HTR-8/SVneo (cell line): ENCODE results near the gene C3orf70.
"Not testable (repeated sequence)": the region's sequence is repeated elsewhere in the genome, so short reads cannot be mapped to it uniquely, and the experiment has no call there.

ENCODE experiments used
- DNase-seq: peaks from one replicate; pipeline ENCODE4 v3.0.0; 2011; ENCODE audit warnings: low spot score, mixed read lengths; ENCODE audit not compliant: insufficient read length
- FAIRE-seq: peaks from 2 replicates; lab custom pipeline; 2011; peaks lifted over from hg19 to GRCh38; lab: Jason Lieb, UNC

C3orf70 gene

GRCh38 chr3:185151964-185152409 lies 873 bp downstream of the C3orf70 start:
- FAIRE-seq (no peak), DNase-seq (no peak)

DNA sequence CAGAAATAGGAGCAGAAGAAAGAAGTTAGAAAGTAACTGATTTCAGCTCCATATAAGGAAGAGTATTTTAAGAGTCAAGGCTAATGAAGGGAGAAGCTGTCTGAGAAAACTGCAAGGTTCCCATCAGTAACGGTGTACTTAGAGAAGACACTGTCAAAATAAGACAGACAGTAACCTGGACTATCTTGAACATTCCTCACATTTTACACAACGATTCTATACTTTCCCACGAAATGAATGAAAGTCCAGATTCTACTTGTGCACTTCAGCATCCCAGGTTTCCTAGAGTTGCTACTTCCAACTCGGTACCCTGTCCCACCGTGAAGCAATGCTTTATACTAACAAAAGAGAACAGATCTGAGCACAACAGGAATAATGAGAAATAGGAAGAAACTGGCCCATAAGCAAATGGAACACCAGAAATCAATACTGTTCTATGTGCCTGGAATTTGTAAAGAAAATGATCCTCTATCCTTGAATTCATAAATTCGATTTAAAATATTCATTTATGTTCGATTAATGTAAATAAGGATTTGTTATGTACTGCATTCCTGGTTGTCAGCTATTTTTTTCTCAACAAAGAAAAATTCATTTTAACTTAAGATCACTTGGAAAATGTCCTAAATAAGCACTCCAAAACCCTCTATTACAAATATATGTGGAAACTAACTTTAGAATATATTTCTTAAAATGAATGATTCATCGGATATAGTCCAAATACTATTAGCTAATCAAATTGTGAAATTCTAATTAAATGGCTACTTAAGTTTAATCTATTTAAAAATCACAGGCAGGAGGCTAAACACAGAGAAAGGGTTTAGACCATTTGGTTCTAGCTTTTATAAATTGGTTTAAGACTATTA lies 1.5 kb downstream of the C3orf70 start:
- FAIRE-seq (no peak), DNase-seq (no peak)

DNA sequence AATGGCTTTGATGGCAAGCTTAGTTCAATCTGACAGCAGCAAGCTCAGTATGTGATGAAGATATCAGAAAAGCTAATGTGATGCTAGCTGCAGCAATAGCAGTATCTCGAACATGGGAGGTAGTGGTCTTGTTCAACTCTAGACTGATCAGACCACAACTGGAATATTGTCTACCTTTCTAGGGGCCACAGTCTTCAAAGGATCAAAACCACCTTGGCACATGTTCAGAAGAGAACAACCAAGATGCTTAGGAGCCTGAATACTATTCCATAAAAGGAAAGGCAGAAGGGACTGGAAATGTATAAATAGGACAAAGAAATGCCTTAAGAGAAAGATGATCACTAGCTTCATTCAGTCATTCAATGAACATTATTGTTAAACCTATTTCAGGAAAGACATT lies 2.3 kb downstream of the C3orf70 start:
- DNase-seq = no peak
- FAIRE-seq = no peak

- DNase-seq = no peak
- FAIRE-seq = no peak
Measured at GRCh38 chr3:185149591-185149990, 3.3 kb downstream of the C3orf70 start.

DNA sequence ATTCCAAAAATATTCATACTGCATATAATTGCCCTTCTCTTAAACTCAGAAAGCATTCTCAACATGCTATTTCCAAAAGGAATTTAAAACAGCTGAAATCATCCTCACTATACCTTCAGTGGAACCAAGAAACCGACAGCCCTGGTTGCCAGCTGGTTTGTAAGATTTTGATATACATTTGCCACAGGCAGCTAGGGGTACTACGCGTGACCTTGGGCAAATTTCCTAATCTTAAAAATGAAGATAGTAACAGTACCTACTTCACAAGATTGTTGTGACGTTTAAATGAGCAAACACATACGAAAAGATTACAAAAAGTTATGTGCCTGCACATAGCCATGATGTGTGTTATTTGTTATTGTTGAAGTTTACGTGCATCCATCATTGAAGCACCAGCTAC lies 7.3 kb downstream of the C3orf70 start:
- DNase-seq (no peak), FAIRE-seq (no peak)

DNA sequence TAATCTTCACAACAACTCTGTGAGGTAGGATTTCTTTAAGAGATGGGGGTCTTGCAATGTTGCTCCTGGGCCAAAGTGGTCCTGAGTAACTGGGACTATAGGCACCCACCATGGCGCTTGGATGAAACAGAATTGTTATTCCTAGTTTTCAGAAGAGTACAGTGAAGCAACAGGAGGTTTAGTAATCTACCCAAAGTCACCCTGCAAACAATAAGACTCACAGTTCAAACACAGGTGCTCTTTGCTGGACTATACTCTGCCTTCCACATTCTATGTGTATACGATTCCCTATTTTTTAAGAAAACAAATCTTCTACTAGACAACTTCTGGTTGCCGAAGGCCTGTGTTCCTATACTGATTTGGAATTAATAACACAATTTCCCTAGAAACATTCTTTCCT lies 8.1 kb downstream of the C3orf70 start:
- DNase-seq (no peak), FAIRE-seq (no peak)

- DNase-seq = no peak
- FAIRE-seq = no peak
Measured at GRCh38 chr3:185137821-185138220, 15.0 kb downstream of the C3orf70 start.

DNA sequence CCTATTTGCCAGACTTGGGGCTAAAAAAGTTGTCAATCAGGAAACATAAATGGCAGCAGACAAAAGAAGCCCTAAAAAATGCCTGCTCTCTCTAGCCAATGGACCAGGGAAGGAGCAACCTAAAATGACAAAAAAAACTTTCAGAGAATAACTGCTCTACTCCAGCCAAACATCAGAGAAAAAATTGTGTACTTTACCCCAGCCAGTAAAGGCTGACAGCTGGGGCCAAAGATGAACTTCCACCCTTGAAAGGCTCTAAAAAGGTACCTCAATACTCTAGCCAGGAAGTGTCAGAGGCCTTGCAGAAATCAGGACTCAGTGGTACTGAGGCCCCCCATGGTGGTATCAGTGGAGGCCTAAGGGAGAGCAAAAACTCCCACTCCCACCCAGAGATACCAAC lies 18.4 kb downstream of the C3orf70 start:
- no peak for FAIRE-seq

GRCh38 chr3:185131602-185132256 lies 21.1 kb downstream of the C3orf70 start:
- DNase-seq (no peak), FAIRE-seq (no peak)

More for the DNA sequence above, 18.4 kb downstream of the C3orf70 start:
- DNase-seq = no peak

GRCh38 chr3:185129083-185129482 lies 23.8 kb downstream of the C3orf70 start:
- FAIRE-seq (no peak), DNase-seq (no peak)

DNA sequence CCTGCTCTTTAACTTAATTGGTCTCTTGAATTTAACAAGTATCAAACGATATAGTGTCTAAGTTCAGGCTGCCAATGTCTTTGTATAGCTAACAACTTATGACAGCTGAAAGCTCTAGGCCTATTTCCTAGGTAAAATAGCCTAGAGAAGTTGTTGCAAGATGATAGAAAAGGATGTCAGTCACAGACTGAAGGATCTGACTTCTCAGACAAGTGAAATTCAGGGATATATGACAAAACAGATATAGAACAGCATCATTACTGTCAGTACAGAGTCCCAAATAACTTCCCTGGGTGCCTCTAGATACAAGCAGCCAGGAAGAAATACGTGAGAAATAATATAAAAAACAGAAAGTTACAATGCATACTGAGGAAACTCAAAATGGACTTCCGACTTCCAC lies 26.7 kb downstream of the C3orf70 start:
- FAIRE-seq = no peak

DNA sequence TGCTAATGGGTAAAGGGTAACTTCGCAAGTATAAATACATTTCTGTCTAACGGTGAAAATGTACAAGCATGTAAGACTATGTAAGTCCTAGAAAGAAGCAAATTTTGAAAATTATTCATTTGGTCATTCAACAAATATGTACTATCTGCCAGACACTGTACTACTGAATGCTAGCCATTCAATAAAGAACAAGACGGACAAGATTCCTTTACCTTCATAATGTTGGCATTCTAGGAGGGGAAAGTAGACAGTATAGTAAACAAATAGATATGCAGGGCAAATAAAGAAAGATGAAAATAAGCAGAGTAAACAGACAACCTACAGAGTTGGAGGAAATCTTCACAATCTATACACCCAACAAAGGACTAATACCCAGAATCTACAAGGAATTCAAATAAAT lies 32.7 kb downstream of the C3orf70 start:
- DNase-seq (no peak), FAIRE-seq (no peak)

More for the DNA sequence above, 26.7 kb downstream of the C3orf70 start:
- no peak for DNase-seq

DNA sequence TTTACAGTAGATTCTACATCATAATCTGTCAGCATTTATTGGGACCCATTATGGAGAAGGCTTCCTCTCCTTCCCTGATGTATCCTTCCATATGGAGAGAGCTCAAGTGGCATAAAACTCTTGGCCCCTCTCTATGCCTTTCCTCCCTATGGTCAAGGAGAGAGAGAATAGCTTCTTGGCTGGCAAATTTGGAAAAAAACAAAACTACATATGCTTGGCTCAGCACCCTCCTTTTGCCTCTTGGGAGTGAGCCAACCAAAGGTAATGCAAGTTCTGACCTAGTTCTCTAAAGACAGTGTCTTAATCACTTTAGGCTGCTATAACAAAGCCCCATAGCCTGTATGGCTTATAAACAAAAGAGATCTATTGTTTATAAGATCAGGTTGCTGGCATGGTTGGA lies 37.5 kb downstream of the C3orf70 start:
- FAIRE-seq (no peak), DNase-seq (no peak)

DNA sequence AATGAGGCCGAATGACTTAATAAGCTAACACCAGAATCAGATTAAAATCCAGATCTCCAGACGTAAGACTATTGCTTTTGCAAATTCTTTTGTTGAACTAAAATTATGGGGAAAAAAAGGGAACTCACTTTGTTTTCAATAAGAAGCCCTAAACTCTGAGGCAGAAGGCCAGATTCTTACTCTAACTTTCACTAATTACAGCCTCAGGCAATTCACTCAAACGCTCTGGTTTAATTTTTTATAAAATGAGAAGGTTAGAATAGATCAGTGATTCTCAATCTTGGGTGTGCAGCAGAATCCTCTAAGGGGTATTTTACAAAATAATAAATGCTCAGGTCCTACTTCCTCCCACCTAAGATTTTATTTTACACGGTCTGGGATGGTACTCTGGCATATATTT lies 38.1 kb downstream of the C3orf70 start:
- FAIRE-seq (no peak), DNase-seq (no peak)

DNA sequence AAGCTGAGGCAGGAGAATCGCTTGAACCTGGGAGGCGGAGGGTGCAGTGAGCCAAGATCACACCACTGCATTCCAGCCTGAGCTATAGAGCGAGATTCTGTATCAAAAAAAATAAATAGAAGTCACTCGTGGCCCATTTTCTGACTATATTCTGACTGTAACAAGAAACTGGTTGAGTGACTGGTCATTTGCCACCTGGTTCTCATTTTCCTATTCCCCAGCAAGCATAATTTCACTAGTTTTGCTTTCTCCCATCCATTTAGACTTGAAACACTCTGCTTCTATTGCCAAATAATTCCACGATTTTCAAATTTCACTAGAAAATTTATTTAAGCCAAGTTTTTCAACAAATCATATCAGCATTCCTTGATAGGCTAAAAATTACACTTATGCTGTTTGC lies 40.7 kb downstream of the C3orf70 start:
- no peak for FAIRE-seq

DNA sequence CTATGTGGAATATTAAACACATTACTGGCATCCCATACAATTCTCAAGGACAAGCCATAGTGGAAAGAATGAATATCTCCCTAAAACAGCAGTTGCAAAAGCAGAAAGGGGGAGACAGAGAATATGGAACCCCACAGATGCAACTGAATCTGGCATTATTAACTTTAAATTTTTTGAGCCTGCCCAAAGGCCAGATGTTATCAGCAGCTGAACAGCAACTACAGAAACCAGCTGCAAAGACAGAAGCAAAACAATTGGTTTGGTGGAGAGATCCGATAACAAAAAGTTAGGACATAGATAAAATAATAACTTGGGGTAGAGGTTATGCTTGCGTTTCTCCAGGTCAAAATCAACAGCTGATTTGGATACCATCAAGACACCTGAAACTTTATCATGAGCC lies 43.8 kb downstream of the C3orf70 start:
- DNase-seq, FAIRE-seq: not testable (repeated sequence)

More for the DNA sequence above, 40.7 kb downstream of the C3orf70 start:
- no peak for DNase-seq

DNA sequence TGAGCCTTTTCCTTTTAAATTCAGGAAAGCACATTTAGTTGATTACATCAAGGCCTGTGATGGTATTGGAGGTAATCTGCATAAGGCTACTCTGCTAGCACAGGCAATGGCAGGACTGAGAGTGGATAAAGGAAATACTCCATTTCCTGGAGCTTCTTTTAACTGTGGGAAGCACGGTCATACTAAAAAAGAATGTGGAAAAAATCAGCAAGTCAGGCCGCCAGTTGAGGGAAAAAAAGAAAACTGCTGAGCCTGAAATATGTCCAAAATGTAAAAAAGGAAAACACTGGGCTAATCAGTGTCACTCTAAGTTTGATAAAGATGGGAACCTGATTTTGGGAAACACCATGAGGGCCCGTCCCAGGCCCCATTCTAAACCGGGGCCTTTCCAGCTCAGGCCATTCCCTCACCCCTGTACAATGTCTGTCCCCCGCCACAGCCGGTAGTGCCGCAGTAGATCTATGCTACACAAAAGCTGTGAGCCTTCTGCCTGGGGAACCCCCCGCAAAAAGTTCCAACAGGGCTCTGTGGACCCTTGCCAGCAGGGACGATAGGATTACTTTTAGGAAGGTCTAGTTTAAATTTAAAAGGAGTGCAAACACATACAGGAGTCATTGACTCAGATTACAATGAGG lies 46.5 kb downstream of the C3orf70 start:
- FAIRE-seq, DNase-seq: not testable (repeated sequence)

DNA sequence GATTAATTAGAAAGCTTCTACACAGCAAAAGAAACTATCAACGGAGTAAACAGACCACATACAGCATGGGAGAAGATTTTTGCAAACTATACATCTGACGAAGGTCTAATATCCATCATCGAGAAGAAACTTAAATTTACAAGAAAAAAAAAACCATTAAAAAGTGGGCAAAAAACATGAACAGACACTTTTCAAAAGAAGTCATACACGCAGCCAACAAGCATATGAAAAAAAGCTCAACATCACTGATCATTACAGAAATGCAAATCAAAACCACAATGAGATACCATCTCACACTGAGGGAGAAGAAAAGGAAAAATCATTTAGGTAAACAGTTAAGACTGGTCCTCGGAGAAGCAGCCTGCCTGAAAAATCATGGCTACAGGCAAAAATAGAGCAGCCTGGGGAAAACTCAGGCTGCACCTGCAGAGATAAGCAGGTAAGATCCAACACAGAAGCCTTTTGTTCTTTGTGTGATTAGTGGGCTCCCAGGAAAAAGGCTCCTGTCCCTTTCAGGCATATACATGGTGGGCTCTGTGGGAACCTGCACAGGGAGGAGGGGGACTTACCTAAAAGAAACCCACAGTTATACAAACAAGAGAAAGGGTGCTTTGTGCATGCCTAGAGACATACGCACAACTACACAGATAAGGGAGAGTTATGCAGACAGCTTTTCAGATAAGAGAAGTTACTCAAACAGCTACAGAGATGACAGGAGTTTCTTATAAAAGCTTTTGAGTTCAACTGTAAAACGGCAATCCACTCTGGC lies 49.3 kb downstream of the C3orf70 start:
- DNase-seq (no peak), FAIRE-seq (no peak)

DNA sequence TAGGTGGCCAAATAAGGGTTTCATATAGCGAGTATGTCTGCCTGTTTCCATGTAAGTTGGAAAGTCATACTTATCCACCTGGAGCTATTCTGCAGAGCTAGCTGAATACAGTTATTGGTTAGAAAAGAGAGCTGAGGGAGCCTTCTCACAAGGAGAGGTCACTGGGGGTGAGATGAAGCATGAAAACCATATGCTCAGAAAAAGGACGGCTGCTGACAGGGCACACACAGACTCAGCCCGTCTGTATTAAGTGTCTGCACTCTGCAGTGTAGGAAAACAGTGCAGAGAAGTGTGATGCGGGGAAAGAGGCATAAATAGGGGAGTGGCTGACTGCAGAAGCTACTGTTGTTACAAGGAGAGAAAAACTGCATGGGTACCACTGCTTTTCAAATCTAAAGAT lies 58.2 kb downstream of the C3orf70 start:
- FAIRE-seq (no peak), DNase-seq (no peak)

DNA sequence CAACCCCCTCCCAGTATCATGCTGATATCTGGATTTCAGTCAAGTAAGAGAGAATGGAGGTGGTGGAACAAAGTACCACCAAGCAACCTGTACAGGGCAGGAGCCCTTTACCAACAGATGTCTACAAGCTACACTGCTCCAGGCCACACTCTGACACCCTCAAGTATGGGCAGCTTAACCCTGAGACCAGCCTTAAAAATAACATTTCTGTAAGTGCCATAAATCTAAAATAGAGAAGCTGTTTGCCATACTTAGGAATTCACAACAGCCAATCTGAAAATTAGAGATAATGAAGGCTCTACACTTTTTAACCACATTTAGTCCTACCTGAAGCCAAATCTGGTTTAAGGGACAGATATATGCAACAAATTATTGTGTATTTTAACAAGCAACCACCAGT lies 59.7 kb downstream of the C3orf70 start:
- FAIRE-seq (no peak), DNase-seq (no peak)
